Transverse colon (tissue), 4 donors: ENCODE measurements around the gene SUSD3.

Experiments
- EP300 ChIP-seq: sonication (generic); formaldehyde crosslinking; IDR thresholded peaks from one replicate; pipeline ENCODE4 v1.6.1; 2017; ENCODE audit warnings: antibody characterized with exemption, low read depth
- POLR2A ChIP-seq: fragments of 450-650 bp; IDR thresholded peaks from one replicate; pipeline ENCODE4 v1.6.1; 2016; ENCODE audit warnings: antibody characterized with exemption, mild to moderate bottlenecking, moderate library complexity
- POLR2AphosphoS5 ChIP-seq, 3 donors: sonication (generic); formaldehyde crosslinking; IDR thresholded peaks; one replicate each; pipeline ENCODE4 v1.6.1; 2016; ENCODE audit warnings: antibody characterized with exemption in 3 of 3
- TF ChIP-seq, protein P1 (sequence below), 5 experiments: fragments of 200-600 bp in 3 of 5; fragments of 450-650 bp in 2 of 5; sonication (generic) in 3 of 5; IDR thresholded peaks; 1 replicate in 2 of 5; 2 replicates in 3 of 5; pipeline ENCODE4 v1.5.1; 2016 to 2017; ENCODE audit warnings: antibody characterized with exemption in 5 of 5, inconsistent platforms in 3 of 5, mild to moderate bottlenecking in 2 of 5, moderate library complexity in 1 of 5

DNA sequence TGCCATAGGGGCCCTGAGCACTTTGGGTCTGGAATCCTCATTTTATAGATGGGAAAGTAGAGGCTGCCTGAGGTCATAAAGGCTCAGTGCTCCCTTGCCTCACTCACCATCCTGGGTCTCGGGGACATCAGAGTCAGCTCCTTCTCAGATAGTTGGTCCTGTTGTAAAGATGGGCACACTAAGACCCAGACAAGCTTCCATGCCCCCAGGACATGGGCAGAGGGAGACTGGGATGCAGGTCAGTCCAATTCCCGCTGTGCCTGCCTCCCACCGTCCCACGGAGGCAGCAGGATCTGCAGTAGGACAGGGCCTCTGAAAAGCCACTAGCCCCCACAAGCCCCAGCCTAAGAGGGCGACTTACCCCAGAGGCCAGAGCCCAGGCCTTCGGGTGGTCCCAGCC, 19.0 kb upstream of the SUSD3 start:
- TF ChIP-seq, protein P1, sequence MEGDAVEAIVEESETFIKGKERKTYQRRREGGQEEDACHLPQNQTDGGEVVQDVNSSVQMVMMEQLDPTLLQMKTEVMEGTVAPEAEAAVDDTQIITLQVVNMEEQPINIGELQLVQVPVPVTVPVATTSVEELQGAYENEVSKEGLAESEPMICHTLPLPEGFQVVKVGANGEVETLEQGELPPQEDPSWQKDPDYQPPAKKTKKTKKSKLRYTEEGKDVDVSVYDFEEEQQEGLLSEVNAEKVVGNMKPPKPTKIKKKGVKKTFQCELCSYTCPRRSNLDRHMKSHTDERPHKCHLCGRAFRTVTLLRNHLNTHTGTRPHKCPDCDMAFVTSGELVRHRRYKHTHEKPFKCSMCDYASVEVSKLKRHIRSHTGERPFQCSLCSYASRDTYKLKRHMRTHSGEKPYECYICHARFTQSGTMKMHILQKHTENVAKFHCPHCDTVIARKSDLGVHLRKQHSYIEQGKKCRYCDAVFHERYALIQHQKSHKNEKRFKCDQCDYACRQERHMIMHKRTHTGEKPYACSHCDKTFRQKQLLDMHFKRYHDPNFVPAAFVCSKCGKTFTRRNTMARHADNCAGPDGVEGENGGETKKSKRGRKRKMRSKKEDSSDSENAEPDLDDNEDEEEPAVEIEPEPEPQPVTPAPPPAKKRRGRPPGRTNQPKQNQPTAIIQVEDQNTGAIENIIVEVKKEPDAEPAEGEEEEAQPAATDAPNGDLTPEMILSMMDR (IDR thresholded peaks at IDR 0.05), result no peak
- TF ChIP-seq POLR2A (no peak), POLR2AphosphoS5 (IDR thresholded peaks at IDR 0.05) (no peak), EP300 (no peak)
